Colonic mucosa (tissue), 4 donors: ENCODE results near the gene TMEM237. TPM values are rescaled to one million over a fixed set of nuclear protein-coding genes. Genes with fewer than 3 reads are reported as not detected.
"Not testable (repeated sequence)": the region's sequence is repeated elsewhere in the genome, so short reads cannot be mapped to it uniquely, and the experiment has no call there.

Experiments
- DNase-seq: peaks from one replicate; pipeline ENCODE4 v3.0.0-alpha.2; 2020
- H3K27ac ChIP-seq: fragments of 200-600 bp; one replicate; pipeline ENCODE4 v1.8.0; 2021
- H3K27me3 ChIP-seq: fragments of 200-600 bp; one replicate; pipeline ENCODE4 v1.8.0; 2021
- H3K36me3 ChIP-seq: fragments of 200-600 bp; one replicate; pipeline ENCODE4 v1.8.0; 2021
- H3K4me1 ChIP-seq: fragments of 200-600 bp; one replicate; pipeline ENCODE4 v1.8.0; 2021; ENCODE audit warnings: mild to moderate bottlenecking
- H3K4me3 ChIP-seq: fragments of 200-600 bp; one replicate; pipeline ENCODE4 v1.8.0; 2021
- H3K9ac ChIP-seq, 2 donors: one replicate each; pipeline ENCODE4 v1.7.0; 2013; ENCODE audit warnings: control low read depth in 2 of 2, low read depth in 2 of 2, low read length in 2 of 2
- H3K9me3 ChIP-seq: fragments of 200-600 bp; one replicate; pipeline ENCODE4 v1.8.0; 2021
- intact Hi-C: fragments of 100-400 bp; cut with DNase I; formaldehyde crosslinking; loops from one replicate; pipeline ENCODE4 v1.14.1; 2022
- total RNA-seq, 2 donors: library from RNA; stranded (reverse); fragmentation: NEBNext Ultra II Directional in 1 of 2; extraction: Animal tissue kit (Norgen Biotek cat#: 25700) in 1 of 2; gene quantifications; one replicate each; pipeline ENCODE4 v1.2.1, GENCODE V29; 2021
- TF ChIP-seq, protein P1 (sequence below): fragments of 200-600 bp; IDR thresholded peaks from one replicate; pipeline ENCODE4 v1.8.0; 2022; ENCODE audit warnings: antibody characterized with exemption, mild to moderate bottlenecking
- donor health status: healthy.
- donor health status: DM: no; HTN: no; CAD: no.
- donor health status: DM: no; HTN: no; CAD: no.

TMEM237 gene
- total RNA-seq, 2 donors from 2014 or later, result 4.5 to 7.1 TPM

DNA sequence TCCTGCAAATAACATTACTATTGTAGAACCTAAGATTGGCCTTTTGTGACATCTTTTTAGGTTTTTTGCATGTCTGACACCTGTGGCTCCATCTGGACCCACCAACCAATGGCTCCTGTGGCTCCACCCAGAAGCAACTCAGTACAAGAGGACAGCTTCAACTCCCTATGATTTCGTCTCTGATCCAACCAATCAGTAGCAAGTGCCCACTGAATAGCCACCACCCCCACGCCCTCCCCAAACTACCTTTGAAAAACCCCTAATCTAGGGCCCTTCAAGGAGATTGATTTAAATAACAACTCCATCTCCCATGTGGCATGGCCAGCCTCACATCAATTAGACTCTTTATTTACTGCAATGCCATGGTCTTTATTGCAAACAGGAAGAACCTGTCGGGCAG is 31.5 kb upstream of the TMEM237 start:
- DNase-seq, result no peak
- Histone ChIP-seq H3K36me3 (no peaks in the 10 kb centered on the region), H3K4me3 (no peak overlapping the region), H3K4me1 (no peaks in the 10 kb centered on the region), H3K9me3 (no peaks in the 10 kb centered on the region), H3K27me3 (no peaks in the 10 kb centered on the region), H3K9ac (no peak overlapping the region), H3K27ac (no peak overlapping the region)
- TF ChIP-seq, protein P1, sequence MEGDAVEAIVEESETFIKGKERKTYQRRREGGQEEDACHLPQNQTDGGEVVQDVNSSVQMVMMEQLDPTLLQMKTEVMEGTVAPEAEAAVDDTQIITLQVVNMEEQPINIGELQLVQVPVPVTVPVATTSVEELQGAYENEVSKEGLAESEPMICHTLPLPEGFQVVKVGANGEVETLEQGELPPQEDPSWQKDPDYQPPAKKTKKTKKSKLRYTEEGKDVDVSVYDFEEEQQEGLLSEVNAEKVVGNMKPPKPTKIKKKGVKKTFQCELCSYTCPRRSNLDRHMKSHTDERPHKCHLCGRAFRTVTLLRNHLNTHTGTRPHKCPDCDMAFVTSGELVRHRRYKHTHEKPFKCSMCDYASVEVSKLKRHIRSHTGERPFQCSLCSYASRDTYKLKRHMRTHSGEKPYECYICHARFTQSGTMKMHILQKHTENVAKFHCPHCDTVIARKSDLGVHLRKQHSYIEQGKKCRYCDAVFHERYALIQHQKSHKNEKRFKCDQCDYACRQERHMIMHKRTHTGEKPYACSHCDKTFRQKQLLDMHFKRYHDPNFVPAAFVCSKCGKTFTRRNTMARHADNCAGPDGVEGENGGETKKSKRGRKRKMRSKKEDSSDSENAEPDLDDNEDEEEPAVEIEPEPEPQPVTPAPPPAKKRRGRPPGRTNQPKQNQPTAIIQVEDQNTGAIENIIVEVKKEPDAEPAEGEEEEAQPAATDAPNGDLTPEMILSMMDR, result no peak
- intact Hi-C loops, result no loop called here

- intact Hi-C loops, result no loop called here
- Histone ChIP-seq H3K36me3 (no peaks in the 10 kb centered on the region), H3K27me3 (no peaks in the 10 kb centered on the region), H3K4me1 (no peaks in the 10 kb centered on the region), H3K4me3 (no peak overlapping the region), H3K27ac (no peak overlapping the region), H3K9me3 (no peaks in the 10 kb centered on the region), H3K9ac (no peak overlapping the region)
- no peak for DNase-seq
- TF ChIP-seq, protein P1, result no peak
Observed at GRCh38 chr2:201674298-201674697, 31.0 kb upstream of the TMEM237 start.

GRCh38 chr2:201673546-201673945 is 30.2 kb upstream of the TMEM237 start:
- Histone ChIP-seq H3K36me3 (no peaks in the 10 kb centered on the region), H3K9ac (no peak overlapping the region), H3K4me3 (no peak overlapping the region), H3K27me3 (no peaks in the 10 kb centered on the region), H3K27ac (no peak overlapping the region), H3K9me3 (no peaks in the 10 kb centered on the region), H3K4me1 (no peaks in the 10 kb centered on the region)
- DNase-seq, result no peak
- TF ChIP-seq, protein P1, result no peak
- intact Hi-C loops, result no loop called here

GRCh38 chr2:201671205-201671604 is 27.9 kb upstream of the TMEM237 start:
- H3K27me3 ChIP-seq, H3K36me3 ChIP-seq, H3K4me3 ChIP-seq, H3K9me3 ChIP-seq, DNase-seq, H3K4me1 ChIP-seq, H3K9ac ChIP-seq, intact Hi-C loops, H3K27ac ChIP-seq: not testable (repeated sequence)

DNA sequence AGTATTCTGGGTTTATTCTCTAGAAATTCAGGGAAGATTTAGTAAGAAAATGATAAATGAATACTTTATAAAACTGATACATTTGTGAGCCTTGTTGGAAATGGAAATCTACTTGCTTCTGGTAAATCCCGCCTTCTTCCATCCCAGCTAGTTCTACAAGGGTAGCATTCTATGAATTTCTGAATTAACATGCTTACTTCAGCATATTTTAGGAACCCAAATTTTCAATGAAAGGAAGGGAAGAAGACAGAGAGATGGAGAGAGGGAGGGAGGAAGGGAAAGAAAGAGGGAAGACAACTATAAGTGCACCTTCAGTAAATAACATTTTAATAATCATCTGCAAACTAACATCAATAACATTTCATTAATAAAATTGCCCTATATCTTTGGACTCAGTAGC is 26.6 kb upstream of the TMEM237 start:
- intact Hi-C loops, result no loop called here
- Histone ChIP-seq H3K9me3 (no peaks in the 10 kb centered on the region), H3K4me1 (no peaks in the 10 kb centered on the region), H3K36me3 (no peaks in the 10 kb centered on the region), H3K9ac (no peak overlapping the region), H3K27me3 (no peaks in the 10 kb centered on the region), H3K4me3 (no peak overlapping the region), H3K27ac (no peak overlapping the region)
- TF ChIP-seq, protein P1, result no peak
- no peak for DNase-seq

DNA sequence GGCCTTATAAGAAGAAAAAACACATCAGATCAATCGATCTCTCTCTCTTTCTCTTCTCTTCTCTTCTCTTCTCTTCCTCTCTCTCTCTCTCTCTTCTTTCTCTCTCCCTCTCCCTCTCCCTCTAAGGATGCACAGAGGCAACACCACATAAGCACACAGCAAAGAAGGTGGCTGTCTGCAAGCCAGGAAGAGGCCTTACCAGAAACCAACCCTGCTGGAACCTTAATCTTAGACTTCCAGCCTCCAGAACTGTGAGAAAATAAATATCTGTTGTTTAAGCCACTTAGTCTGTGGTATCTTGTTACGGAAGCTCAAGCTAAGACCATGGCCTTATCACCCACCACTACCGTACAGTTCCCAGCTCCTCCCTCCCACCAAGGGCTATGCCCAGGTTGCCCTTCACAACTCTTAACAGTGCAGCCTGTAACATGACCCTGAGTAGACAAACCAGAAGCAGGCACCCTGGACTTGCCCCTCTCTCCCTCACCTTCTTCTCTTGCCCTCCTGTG is 25.2 kb upstream of the TMEM237 start:
- intact Hi-C loops, result no loop called here
- H3K9me3 ChIP-seq, result no peaks in the 10 kb centered on the region
- H3K27ac ChIP-seq, result no peak overlapping the region
- H3K36me3 ChIP-seq, result no peaks in the 10 kb centered on the region
- H3K4me3 ChIP-seq, result no peak overlapping the region
- H3K9ac ChIP-seq, result no peak overlapping the region
- no peaks in the 10 kb centered on the region for H3K4me1 ChIP-seq
- no peak for DNase-seq
- no peaks in the 10 kb centered on the region for H3K27me3 ChIP-seq
- TF ChIP-seq, protein P1, result no peak
